Kasumi-1 (cell line): Measurements from ENCODE around the gene PPP2R2C.

ENCODE experiments used
- DNase-seq, 2 experiments: peaks; one replicate each; lab custom pipeline; 2025; lab: John Stamatoyannopoulos, UW

PPP2R2C gene

GRCh38 chr4:6494431-6495295 lies 22.2 kb upstream of the PPP2R2C start:
- no peak for DNase-seq

- no peak for DNase-seq
Measured at GRCh38 chr4:6493658-6494304, 21.4 kb upstream of the PPP2R2C start.

GRCh38 chr4:6492861-6493657 lies 20.6 kb upstream of the PPP2R2C start:
- no peak for DNase-seq

DNA sequence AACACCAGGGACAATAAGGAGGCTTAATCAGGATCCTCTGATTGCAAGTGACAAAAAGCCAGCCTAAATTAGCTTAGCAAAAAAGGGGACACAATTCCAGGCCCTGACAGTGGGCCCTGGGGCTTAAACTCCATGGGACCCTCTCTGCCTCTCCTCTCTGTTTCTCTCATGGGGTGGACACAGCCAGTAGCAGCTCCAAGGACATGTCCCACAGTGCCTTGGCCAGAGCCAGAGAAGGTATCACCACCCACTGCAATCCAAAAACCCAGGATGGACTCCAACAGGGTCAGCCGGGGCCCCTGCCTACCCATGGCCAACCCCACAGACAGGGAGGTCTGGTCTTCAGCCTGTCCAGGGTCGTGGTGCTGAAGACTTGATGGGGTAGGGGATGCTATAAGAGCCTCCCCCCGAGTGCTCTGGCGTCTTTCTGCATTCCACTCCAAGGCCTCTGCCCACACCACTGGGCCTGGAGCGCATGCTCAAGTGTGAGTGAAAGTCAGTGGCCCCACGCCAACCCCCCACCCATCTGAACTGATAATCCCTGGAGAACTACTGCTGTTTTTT lies 19.7 kb upstream of the PPP2R2C start:
- DNase-seq: no peak

GRCh38 chr4:6491235-6491634 lies 18.8 kb upstream of the PPP2R2C start:
- DNase-seq: no peak

DNA sequence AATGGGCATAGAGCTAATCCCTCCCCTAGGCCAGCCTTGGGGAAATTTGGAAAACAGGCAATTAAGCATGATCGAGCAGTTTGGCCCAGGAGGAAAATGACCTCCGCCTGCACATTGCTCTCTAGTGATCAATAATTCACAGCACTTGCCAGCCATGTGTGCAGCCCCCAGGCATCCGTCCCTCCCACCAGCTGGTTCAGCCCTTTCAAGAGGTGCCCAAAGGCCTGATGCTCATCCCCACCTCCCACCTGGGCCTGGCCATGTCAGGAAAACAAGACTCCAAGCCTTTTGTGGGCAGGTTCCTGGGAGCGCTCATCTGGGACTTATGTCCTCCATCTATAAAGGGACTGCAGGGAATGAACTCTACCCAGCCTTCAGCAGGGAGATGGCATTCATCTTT lies 17.5 kb upstream of the PPP2R2C start:
- no peak for DNase-seq

- no peak for DNase-seq
Measured at GRCh38 chr4:6487466-6487865, 15.1 kb upstream of the PPP2R2C start.

GRCh38 chr4:6480534-6481088 lies 8.2 kb upstream of the PPP2R2C start:
- DNase-seq: no peak

GRCh38 chr4:6478546-6479220 lies 6.3 kb upstream of the PPP2R2C start:
- no peak for DNase-seq

DNA sequence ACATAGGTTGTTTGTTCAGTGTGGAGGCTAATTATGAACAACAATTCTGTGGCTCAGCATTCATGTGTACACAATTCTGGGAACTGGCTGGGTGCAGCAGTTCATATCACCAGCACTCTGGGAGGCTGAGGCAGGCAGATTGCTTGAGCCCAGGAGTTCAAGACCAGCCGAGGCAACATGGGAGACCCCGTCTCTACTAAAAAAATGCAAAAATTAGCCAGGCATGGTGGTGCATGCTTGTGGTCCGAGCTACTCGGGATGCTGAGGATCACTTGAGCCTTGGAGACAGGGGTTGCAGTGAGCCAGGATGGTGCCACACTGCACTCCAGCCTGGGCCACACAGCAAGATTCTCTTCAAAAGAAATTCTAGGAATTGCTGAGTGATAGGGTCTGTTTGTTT lies 4.5 kb upstream of the PPP2R2C start:
- DNase-seq: no peak

GRCh38 chr4:6475492-6476020 lies 3.1 kb upstream of the PPP2R2C start:
- DNase-seq: no peak

DNA sequence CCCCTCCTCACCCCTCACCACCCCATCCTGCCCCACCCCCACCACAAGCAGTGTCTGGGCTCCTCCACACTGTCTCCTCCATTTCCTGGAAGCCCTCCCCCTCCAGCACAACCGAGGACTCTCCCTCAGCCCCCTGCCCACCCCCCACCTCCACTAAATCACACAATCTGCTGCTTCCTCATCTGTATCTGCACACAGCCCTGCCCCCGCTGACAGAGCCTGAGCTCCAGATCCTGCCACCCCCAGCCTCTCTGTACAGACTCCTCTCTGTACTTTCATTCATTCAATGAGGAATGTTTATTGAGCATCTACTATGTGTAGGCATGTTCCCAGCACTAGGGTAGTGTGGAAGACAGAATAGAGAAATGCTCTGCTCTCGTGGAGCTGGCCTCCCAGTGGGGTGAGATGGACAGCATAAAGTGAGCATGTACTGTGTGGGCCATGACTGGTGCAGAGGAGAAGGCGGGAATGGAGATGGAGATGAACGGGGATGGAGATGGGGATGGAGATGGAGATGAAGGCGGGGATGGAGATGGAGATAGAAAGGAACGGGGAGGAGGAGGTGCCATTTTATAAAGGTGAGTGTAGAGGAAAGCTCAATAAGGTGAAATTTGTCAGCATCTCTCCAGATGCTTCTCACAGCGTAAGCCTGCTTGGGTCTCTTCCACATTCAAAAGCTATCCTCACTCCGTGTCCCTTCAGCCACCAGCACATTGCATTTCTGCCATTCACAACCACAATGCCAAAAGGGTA lies 2.5 kb upstream of the PPP2R2C start:
- no peak for DNase-seq

DNA sequence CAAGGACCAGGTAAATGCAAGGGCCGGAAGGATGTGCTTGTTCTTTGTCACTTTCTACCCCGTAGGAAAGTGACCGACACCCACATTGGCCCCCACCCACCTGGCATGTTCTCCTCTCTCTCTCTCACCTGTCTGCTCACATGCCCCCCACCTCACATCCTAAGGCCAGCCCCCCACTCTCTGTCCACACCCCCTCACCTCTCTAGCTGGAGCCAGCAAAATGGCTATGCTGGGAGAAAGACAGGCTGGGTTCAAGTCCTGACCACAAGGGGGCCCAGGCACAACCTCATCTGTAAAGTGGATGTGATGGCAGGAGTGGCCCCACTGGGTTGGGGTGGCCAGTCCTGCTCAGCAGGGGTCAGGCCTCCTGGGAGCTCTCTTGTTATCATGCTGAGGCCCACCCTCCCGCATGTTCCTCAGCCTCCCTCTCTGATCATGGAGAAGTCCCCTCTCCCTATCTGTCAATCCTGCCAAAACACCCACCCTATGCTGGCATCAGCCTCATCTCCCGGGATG lies 1.7 kb upstream of the PPP2R2C start:
- DNase-seq: no peak

DNA sequence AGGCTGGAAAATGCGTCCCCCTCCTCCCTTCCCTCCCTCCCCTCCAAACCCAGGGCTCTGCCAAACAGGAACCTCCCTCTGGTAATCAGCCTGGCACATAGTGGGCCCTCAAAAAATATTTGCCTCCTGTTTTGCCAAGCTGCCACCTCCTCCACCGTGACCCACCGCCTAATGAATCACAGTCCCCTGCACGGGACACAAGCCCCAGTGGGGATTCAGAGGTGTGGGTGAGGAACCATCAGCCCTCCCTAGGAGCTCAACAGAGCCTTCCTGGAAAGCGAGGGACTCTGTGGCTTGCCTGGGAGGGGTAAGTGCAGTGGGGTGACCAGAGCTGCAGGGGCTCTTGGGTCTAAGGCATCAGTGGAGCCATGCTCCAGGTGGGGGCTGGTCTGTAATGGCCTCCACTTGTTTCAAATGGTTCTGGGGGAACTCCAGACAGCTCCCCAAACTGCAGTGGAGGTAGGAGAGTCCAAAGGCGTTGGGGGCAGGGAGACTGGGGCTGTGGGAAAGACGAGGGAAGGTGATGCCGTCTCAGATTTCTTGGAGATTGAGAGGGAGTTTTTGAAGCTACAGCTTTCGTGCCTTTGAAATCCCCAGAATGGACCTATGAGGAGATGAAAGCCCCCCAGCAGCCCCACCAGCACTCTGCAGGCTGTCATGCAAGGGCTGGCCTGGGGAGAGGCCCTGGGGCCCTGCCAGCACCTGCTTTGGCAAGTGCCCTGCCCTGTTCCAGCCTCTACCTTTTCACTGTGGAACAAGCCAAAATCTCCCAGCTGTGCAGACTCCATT lies 1.0 kb upstream of the PPP2R2C start:
- no peak for DNase-seq

DNA sequence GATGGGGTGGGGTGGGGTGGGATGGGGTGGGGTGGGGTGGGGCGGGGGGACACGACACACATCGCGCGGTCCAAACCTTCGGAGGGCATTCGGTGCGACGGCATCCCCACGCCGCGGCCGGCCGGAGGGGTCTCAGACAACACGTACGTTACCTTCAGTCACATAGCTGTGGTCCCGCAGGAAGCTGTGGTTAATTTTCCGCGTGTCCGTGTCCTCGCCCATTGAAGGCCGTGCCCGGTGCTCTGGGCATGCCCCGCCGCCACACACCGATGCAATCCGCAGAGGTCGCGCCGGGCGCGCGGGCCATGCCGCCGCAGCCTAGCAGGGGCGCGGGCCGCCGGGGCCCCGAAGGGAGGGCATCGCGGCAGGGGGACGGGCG lies 417 bp downstream of the PPP2R2C start:
- no peak for DNase-seq

GRCh38 chr4:6471307-6472007 lies 957 bp downstream of the PPP2R2C start:
- DNase-seq: no peak

- no peak for DNase-seq
Measured at GRCh38 chr4:6470502-6471306, 1.7 kb downstream of the PPP2R2C start.

DNA sequence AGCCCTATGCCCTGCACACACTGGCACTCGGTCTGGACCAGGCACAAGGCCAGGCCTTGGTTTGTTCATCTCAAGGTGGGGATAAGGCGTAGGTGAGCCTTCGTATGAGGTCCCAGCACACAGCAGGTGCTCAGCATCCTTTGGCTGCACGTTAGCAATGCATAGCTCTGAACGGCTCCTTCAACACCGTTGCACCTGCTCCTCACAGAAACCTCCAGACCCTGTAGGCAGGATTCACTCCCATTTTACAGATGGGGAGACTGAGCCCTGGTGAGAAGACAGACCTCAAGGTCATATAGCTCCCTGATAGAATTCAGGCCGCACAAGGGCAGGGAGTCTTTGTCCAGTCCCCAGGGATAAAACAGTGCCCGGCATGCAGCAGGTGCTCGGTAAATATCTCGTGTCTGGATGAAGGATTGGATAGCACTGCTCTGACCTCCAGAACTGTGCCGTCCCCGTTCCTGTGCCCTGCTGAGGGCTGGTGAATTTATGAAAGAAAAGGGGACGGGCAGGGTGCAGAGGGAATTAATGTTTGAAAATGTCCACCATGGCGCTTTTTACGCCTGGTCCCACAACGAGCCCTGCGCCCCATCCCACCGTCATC lies 2.4 kb downstream of the PPP2R2C start:
- no peak for DNase-seq
